ENCODE measurements around the gene KIF2C. TPM values are rescaled to one million over a fixed set of nuclear protein-coding genes. Genes with fewer than 3 reads are reported as not detected.
"Not testable (repeated sequence)": the region's sequence is repeated elsewhere in the genome, so short reads cannot be mapped to it uniquely, and the experiment has no call there.

Gene KIF2C
- total RNA-seq, 1 donor from 2014 or later: 28.7 TPM

- H3K4me1 Mint-ChIP-seq (ENCODE audit: low read depth): peaks cover 9% of the 10 kb centered on the region
- no peaks in the 10 kb centered on the region for H3K27me3 Mint-ChIP-seq
- TF ChIP-seq CTCF (IDR thresholded peaks at IDR 0.05; ENCODE audit: unreplicated experiment): no peak
- peaks cover 4% of the 10 kb centered on the region for H3K36me3 Mint-ChIP-seq (ENCODE audit: insufficient read depth)
- peaks cover 3% of the 10 kb centered on the region for H3K9me3 Mint-ChIP-seq (ENCODE audit: low read depth)
- H3K4me3 Mint-ChIP-seq (ENCODE audit: low read depth): no peak overlapping the region
- no peak for DNase-seq (ENCODE audit: low spot score, unreplicated experiment)
- no peak overlapping the region for H3K27ac Mint-ChIP-seq
Measured at GRCh38 chr1:44735992-44736391, 3.6 kb upstream of the KIF2C start.

- not testable (repeated sequence) for H3K9me3 Mint-ChIP-seq (ENCODE audit: low read depth); DNase-seq (ENCODE audit: low spot score, unreplicated experiment); H3K27me3 Mint-ChIP-seq; H3K36me3 Mint-ChIP-seq (ENCODE audit: insufficient read depth); H3K4me1 Mint-ChIP-seq (ENCODE audit: low read depth)
- Mint-ChIP-seq H3K27ac (peak overlapping the region; percentile 98), H3K4me3 (ENCODE audit: low read depth) (peak overlapping the region; percentile 95)
Measured at GRCh38 chr1:44738953-44739306, 707 bp upstream of the KIF2C start.

GRCh38 chr1:44740179-44740617, 561 bp downstream of the KIF2C start:
- Mint-ChIP-seq H3K4me3 (ENCODE audit: low read depth) (peak overlapping the region; percentile 95), H3K9me3 (ENCODE audit: low read depth) (no peaks in the 10 kb centered on the region), H3K36me3 (ENCODE audit: insufficient read depth) (peaks cover 4% of the 10 kb centered on the region), H3K4me1 (ENCODE audit: low read depth) (peaks cover 7% of the 10 kb centered on the region), H3K27ac (peak overlapping the region; percentile 91), H3K27me3 (no peaks in the 10 kb centered on the region)
- TF ChIP-seq CTCF (IDR thresholded peaks at IDR 0.05; ENCODE audit: unreplicated experiment): no peak
- no peak for DNase-seq (ENCODE audit: low spot score, unreplicated experiment)

GRCh38 chr1:44743211-44743610, 3.6 kb downstream of the KIF2C start:
- peaks cover 7% of the 10 kb centered on the region for H3K4me1 Mint-ChIP-seq (ENCODE audit: low read depth)
- no peaks in the 10 kb centered on the region for H3K9me3 Mint-ChIP-seq (ENCODE audit: low read depth)
- no peaks in the 10 kb centered on the region for H3K27me3 Mint-ChIP-seq
- H3K4me3 Mint-ChIP-seq (ENCODE audit: low read depth): no peak overlapping the region
- no peak for TF ChIP-seq CTCF (IDR thresholded peaks at IDR 0.05; ENCODE audit: unreplicated experiment)
- no peak overlapping the region for H3K27ac Mint-ChIP-seq
- no peak for DNase-seq (ENCODE audit: low spot score, unreplicated experiment)
- peaks cover 4% of the 10 kb centered on the region for H3K36me3 Mint-ChIP-seq (ENCODE audit: insufficient read depth)

GRCh38 chr1:44747878-44748277, 8.2 kb downstream of the KIF2C start:
- no peak overlapping the region for H3K27ac Mint-ChIP-seq
- DNase-seq (ENCODE audit: low spot score, unreplicated experiment): no peak

More at GRCh38 chr1:44747878-44748277, 8.2 kb downstream of the KIF2C start:
- Mint-ChIP-seq H3K36me3 (ENCODE audit: insufficient read depth) (peaks cover 2% of the 10 kb centered on the region), H3K4me1 (ENCODE audit: low read depth) (no peaks in the 10 kb centered on the region), H3K4me3 (ENCODE audit: low read depth) (no peak overlapping the region), H3K9me3 (ENCODE audit: low read depth) (no peaks in the 10 kb centered on the region), H3K27me3 (no peaks in the 10 kb centered on the region)
- TF ChIP-seq CTCF (IDR thresholded peaks at IDR 0.05; ENCODE audit: unreplicated experiment): no peak

All from progenitor cell of endocrine pancreas (in vitro differentiated cells).